ENCODE measurements around the gene PTPRT.

Gene PTPRT

DNA sequence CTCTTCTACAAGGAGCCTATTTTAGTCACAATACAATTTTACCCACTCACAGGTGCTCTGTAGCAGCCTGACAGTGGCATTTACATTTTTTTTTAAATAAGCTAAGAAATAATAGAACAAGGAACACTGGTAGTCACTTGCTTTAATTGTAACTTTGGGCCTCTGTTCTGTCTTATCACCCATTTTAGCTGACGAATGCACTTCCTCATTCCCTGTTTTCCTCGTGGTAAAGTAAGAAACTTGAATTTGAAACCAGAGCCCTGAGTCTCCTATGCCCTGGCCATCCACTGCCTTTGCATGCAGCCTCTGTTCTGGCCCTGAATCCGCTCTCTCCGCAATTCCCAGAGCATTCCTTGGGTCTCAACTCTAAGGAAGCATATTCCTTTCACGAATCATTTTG lies 550.6 kb downstream of the PTPRT start:
- no peak for DNase-seq (ENCODE audit: low read depth)
- H3K4me3 ChIP-seq (ENCODE audit: control insufficient read depth, low read depth, low read length): no peak overlapping the region
- TF ChIP-seq, protein P1, sequence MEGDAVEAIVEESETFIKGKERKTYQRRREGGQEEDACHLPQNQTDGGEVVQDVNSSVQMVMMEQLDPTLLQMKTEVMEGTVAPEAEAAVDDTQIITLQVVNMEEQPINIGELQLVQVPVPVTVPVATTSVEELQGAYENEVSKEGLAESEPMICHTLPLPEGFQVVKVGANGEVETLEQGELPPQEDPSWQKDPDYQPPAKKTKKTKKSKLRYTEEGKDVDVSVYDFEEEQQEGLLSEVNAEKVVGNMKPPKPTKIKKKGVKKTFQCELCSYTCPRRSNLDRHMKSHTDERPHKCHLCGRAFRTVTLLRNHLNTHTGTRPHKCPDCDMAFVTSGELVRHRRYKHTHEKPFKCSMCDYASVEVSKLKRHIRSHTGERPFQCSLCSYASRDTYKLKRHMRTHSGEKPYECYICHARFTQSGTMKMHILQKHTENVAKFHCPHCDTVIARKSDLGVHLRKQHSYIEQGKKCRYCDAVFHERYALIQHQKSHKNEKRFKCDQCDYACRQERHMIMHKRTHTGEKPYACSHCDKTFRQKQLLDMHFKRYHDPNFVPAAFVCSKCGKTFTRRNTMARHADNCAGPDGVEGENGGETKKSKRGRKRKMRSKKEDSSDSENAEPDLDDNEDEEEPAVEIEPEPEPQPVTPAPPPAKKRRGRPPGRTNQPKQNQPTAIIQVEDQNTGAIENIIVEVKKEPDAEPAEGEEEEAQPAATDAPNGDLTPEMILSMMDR (conservative IDR thresholded peaks at IDR 0.05; ENCODE audit: control insufficient read depth, insufficient read depth, low read depth, low read length): no peak

DNA sequence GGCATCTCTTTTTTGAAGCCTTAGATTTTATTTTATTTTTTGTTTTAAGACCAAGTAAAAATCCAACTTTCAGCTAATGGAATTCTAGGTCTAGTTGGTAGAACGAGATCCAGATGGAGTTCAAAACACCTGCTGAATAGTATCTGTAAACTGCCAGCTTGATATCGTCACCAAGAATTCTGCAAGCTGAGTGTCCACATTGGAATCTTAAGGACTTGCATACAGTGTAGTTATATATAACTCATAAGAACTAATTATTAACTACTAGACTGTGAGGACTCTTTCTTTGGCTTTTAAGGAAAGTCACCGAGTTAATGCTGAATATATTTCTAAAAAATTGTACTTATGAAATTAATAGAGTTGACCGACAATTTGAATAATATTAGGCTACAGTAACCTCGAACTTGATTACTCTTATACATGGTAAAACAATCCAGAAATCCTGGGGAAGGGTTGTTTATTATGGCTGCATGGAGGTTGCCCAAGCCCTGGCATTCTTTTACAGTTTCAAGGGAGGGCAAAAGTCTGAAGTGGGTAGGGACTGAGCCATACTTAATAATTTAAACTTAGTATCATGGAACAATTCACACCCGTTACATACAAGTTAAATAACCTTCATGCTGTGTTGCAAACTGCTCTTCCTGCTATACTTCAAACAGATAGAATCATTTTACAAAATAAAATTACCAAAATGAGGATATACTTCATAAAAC lies 553.9 kb downstream of the PTPRT start:
- TF ChIP-seq, protein P1 (conservative IDR thresholded peaks at IDR 0.05; ENCODE audit: control insufficient read depth, insufficient read depth, low read depth, low read length): no peak
- DNase-seq (ENCODE audit: low read depth): no peak
- H3K4me3 ChIP-seq (ENCODE audit: control insufficient read depth, low read depth, low read length): no peak overlapping the region

DNA sequence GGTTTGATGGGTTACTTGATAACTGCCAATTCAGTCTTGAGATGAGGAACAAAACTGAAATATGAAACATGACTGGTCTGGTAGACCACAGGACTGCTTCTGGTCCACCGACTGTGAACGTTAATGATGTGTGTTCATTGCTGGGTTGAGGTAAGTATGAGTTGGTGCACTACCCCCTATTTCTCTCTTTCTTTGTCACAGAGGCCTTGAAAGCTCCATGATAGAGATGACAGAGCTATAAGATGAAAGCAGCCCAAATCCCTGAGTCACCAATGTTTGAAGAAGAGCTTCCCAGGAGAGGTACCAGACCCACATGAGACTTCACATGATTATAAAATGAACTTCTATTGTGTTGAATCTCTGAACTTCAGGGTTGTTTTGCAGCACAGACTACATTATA lies 555.5 kb downstream of the PTPRT start:
- no peak overlapping the region for H3K4me3 ChIP-seq (ENCODE audit: control insufficient read depth, low read depth, low read length)
- TF ChIP-seq, protein P1 (conservative IDR thresholded peaks at IDR 0.05; ENCODE audit: control insufficient read depth, insufficient read depth, low read depth, low read length): no peak
- no peak for DNase-seq (ENCODE audit: low read depth)

DNA sequence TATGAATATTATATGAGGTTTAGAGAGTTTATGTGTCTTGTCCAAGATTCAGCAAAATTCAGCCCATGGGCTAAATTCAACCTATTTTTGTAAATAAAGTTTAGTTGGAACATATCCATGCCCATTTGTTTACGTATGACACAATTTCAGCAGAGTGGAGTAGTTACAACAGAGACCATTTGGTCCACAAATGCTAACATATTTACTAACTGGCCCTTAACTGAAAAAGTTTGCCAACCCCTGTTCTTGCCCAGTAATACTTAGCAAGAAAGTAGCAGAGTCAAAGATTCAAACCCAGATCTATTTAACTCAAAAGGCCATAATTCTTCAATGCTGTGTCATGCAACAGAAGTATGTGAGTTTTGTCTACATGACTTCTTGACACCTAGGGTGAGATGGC lies 561.0 kb downstream of the PTPRT start:
- TF ChIP-seq, protein P1 (conservative IDR thresholded peaks at IDR 0.05; ENCODE audit: control insufficient read depth, insufficient read depth, low read depth, low read length): no peak
- H3K4me3 ChIP-seq (ENCODE audit: control insufficient read depth, low read depth, low read length): no peak overlapping the region
- DNase-seq (ENCODE audit: low read depth): no peak

DNA sequence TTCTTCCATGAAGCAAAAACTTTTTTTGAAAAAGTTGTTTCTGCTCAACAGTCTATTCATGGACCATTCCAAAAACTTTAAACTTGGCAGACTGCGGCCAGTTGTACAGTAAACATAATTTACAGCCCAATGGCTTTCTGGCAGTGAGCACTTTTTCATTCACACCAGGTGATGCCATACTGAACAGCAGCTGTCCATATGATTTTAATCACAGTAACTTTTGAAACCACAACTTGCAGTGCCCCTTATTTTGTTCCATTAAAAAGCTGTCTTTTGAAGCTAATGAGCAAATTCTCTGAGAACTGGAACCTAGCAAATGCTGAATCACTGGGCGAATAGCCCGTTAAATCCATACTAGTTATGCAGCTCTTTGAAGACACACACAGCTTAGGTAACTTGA lies 576.6 kb downstream of the PTPRT start:
- no peak for DNase-seq (ENCODE audit: low read depth)
- H3K4me3 ChIP-seq (ENCODE audit: control insufficient read depth, low read depth, low read length): no peak overlapping the region
- TF ChIP-seq, protein P1 (conservative IDR thresholded peaks at IDR 0.05; ENCODE audit: control insufficient read depth, insufficient read depth, low read depth, low read length): no peak

DNA sequence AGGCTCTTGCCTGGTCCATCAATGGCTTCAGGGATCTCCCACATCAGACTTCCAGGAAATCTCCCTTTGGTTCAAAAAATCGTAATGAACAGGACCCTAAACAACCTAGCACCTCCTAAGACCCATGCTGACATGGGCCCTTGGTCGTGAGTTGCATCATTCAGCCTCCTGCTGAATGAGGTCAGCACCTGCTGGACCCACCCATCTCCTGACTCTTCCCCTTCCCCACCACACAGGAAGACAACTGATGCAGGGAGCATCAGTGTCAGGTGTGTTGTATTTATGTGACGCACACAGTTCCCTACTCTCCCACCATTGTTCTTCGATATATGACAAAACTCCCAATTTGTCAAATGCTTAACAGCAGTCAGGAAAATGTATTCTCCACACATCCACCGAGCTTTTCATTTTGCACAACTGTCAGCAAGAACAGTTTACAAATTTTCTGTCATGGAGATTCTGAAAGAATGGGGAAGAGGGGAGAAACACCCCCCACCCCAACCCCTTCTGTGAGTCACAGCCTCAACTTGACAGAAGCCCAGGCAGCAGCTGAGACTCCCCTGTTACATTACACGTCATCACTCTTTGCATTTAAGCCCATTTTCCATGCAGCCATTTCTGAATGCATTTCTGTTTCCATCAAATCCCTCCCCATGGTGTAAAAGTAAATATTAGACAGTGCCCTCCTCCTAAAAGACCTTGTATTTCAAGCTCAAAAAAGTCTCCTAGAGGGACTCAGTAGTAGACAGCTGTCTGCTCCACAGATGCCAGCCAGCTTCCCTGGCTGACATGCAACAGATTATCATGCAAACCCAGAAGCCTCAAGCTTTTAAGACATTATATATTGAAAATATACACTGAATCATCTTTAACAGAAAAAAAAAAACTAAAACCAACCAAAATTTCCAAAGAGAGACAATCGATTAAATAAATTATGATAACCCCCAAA lies 577.5 kb downstream of the PTPRT start:
- TF ChIP-seq, protein P1 (conservative IDR thresholded peaks at IDR 0.05; ENCODE audit: control insufficient read depth, insufficient read depth, low read depth, low read length): no peak
- H3K4me3 ChIP-seq (ENCODE audit: control insufficient read depth, low read depth, low read length): no peak overlapping the region
- DNase-seq (ENCODE audit: low read depth): no peak
